ENCODE data around the gene AMZ1. TPM values are rescaled to one million over a fixed set of nuclear protein-coding genes. Genes with fewer than 3 reads are reported as not detected.

Gene AMZ1
- total RNA-seq, 1 donor from 2014 or later: not detected

- DNase-seq (ENCODE audit: low read depth, low spot score): no peak
- H3K9me3 Mint-ChIP-seq: no peaks in the 10 kb centered on the region
- H3K27ac Mint-ChIP-seq (ENCODE audit: unreplicated experiment): no peak overlapping the region
- H3K4me3 Mint-ChIP-seq: no peak overlapping the region
- no peak for TF ChIP-seq CTCF (conservative IDR thresholded peaks at IDR 0.05)
- H3K36me3 Mint-ChIP-seq (ENCODE audit: low read depth): no peaks in the 10 kb centered on the region
- no peaks in the 10 kb centered on the region for H3K27me3 Mint-ChIP-seq (ENCODE audit: low read depth)
- peaks cover 23% of the 10 kb centered on the region for H3K4me1 Mint-ChIP-seq
These were observed 38.0 kb upstream of the AMZ1 start for GRCh38 chr7:2649991-2650390.

- Mint-ChIP-seq H3K9me3 (no peaks in the 10 kb centered on the region), H3K4me1 (peaks cover 18% of the 10 kb centered on the region), H3K36me3 (ENCODE audit: low read depth) (no peaks in the 10 kb centered on the region), H3K27me3 (ENCODE audit: low read depth) (no peaks in the 10 kb centered on the region), H3K27ac (ENCODE audit: unreplicated experiment) (peak overlapping the region; percentile 81), H3K4me3 (no peak overlapping the region)
- TF ChIP-seq CTCF (conservative IDR thresholded peaks at IDR 0.05): no peak
- DNase-seq (ENCODE audit: low read depth, low spot score): no peak
These were observed 37.6 kb upstream of the AMZ1 start for GRCh38 chr7:2650451-2650850.

- DNase-seq (ENCODE audit: low read depth, low spot score): no peak
- Mint-ChIP-seq H3K9me3 (no peaks in the 10 kb centered on the region), H3K36me3 (ENCODE audit: low read depth) (no peaks in the 10 kb centered on the region), H3K27ac (ENCODE audit: unreplicated experiment) (no peak overlapping the region), H3K4me1 (peaks cover 15% of the 10 kb centered on the region), H3K27me3 (ENCODE audit: low read depth) (no peaks in the 10 kb centered on the region), H3K4me3 (no peak overlapping the region)
- no peak for TF ChIP-seq CTCF (conservative IDR thresholded peaks at IDR 0.05)
These were observed 36.7 kb upstream of the AMZ1 start for GRCh38 chr7:2651336-2651735.

GRCh38 chr7:2651847-2652735 is 35.9 kb upstream of the AMZ1 start:
- Mint-ChIP-seq H3K4me3 (no peak overlapping the region), H3K9me3 (no peaks in the 10 kb centered on the region), H3K27ac (ENCODE audit: unreplicated experiment) (no peak overlapping the region), H3K4me1 (peaks cover 15% of the 10 kb centered on the region), H3K27me3 (ENCODE audit: low read depth) (no peaks in the 10 kb centered on the region), H3K36me3 (ENCODE audit: low read depth) (peaks cover 1% of the 10 kb centered on the region)
- DNase-seq (ENCODE audit: low read depth, low spot score): no peak
- no peak for TF ChIP-seq CTCF (conservative IDR thresholded peaks at IDR 0.05)

GRCh38 chr7:2652736-2653060 is 35.3 kb upstream of the AMZ1 start:
- Mint-ChIP-seq H3K27ac (ENCODE audit: unreplicated experiment) (no peak overlapping the region), H3K4me1 (peaks cover 15% of the 10 kb centered on the region), H3K4me3 (no peak overlapping the region), H3K36me3 (ENCODE audit: low read depth) (peaks cover 5% of the 10 kb centered on the region), H3K9me3 (no peaks in the 10 kb centered on the region), H3K27me3 (ENCODE audit: low read depth) (no peaks in the 10 kb centered on the region)
- TF ChIP-seq CTCF (conservative IDR thresholded peaks at IDR 0.05): no peak
- DNase-seq (ENCODE audit: low read depth, low spot score): no peak

All from neural crest cell (in vitro differentiated cells).